Kidney epithelial cell (primary cell): ENCODE measurements around the gene NEK11. TPM values are rescaled to one million over a fixed set of nuclear protein-coding genes. Genes with fewer than 3 reads are reported as not detected.

Experiments used
- DNase-seq: peaks from one replicate; pipeline ENCODE4 v3.0.0-alpha.2; 2010; ENCODE audit warnings: low read depth
- H3K27me3 ChIP-seq: 2 replicates; pipeline ENCODE4 v1.6.0; 2011; ENCODE audit warnings: low read length; ENCODE audit not compliant: control insufficient read depth, insufficient read depth
- H3K36me3 ChIP-seq: 2 replicates; pipeline ENCODE4 v1.5.1; 2011; ENCODE audit warnings: low read length; ENCODE audit not compliant: control insufficient read depth, insufficient read depth
- H3K4me3 ChIP-seq: 2 replicates; pipeline ENCODE4 v1.5.1; 2011; ENCODE audit warnings: low read depth, mild to moderate bottlenecking, control low read depth, low read length
- CTCF ChIP-seq: IDR thresholded peaks from 2 replicates; pipeline ENCODE4 v1.5.1; 2011; ENCODE audit warnings: mild to moderate bottlenecking, moderate library complexity, low read length, control low read depth, inconsistent platforms; ENCODE audit not compliant: insufficient read depth, poor library complexity, severe bottlenecking
- total RNA-seq: library from RNA; depleted of rRNA; stranded (reverse); fragments of >200 nt; gene quantifications from 2 replicates; pipeline ENCODE4 v1.2.3, GENCODE V29; 2015

The NEK11 gene
- total RNA-seq, 1 donor from 2014 or later = 7.6 TPM

DNA sequence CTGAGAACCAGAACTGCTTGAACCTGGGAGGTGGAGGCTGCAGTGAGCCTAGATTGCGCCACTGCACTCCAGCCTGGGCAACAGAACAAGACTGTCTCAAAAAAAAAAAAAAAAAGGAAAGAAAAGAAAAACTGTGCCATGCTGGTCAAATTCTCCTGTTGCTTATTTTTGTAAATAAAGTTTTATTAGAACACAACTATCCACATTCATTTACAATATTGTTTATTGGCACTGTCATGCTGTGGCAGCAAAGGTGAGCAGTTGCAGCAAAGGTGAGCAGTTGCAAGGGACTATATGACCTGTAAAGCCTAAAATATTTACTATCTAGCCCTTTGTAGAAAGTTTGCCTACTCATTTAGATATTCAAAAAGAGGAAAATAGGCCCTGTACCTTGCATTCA is 18.4 kb upstream of the NEK11 start:
- Histone ChIP-seq H3K36me3 (no peaks in the 10 kb centered on the region), H3K27me3 (no peaks in the 10 kb centered on the region), H3K4me3 (no peak overlapping the region)
- DNase-seq = no peak
- TF ChIP-seq CTCF = no peak

GRCh38 chr3:131009698-131010097 is 17.0 kb upstream of the NEK11 start:
- DNase-seq = no peak
- no peak overlapping the region for H3K4me3 ChIP-seq
- no peaks in the 10 kb centered on the region for H3K27me3 ChIP-seq
- no peak for TF ChIP-seq CTCF
- H3K36me3 ChIP-seq = no peaks in the 10 kb centered on the region

DNA sequence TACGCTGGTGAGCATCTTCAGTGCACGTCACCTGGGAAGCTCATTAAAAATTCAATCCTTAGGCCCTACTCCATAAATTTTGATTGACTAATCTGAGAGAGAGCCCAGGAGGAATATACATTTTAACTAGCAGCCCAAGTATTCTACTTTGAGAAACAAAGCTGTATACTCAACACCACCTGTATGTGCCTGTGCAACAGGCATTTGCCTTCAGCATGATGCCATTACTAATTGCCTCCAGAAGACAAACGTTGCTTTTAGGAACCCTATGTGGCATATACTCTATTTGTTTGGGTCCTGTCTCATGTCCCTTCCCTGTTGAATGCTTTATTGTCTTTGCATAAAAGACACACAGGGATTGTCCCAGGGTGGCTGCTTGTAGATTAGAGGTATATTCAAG is 7.7 kb upstream of the NEK11 start:
- no peak for TF ChIP-seq CTCF
- no peak for DNase-seq
- Histone ChIP-seq H3K27me3 (no peaks in the 10 kb centered on the region), H3K4me3 (no peak overlapping the region), H3K36me3 (no peaks in the 10 kb centered on the region)

DNA sequence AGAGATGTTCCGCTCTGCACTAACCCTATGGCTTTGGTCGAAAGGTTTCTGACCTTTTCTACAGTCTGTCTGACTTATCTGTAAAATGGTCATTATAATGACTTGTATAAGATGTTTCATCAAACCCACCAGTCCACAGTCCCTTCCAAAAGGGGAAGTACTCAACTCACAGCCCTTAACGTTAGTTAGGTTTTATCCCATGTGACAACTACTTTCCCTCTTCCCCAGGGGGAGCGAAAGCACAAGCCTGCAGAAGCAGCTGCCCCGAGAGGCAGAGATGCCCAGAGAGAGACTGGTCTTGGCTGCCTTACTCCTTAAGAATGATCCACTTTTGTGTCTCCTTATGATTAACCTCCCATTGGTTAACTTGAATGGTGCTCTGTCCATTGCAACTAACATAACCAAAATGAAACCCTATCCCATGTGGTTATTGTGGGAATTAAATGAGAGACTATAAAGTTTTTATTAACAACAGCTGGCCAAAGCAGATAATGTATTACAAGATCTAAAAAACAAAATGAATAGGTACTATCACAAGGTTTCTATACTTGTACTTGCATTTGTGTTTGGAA is 6.5 kb upstream of the NEK11 start:
- H3K36me3 ChIP-seq = no peaks in the 10 kb centered on the region
- H3K4me3 ChIP-seq = no peak overlapping the region
- no peaks in the 10 kb centered on the region for H3K27me3 ChIP-seq
- TF ChIP-seq CTCF = no peak
- no peak for DNase-seq

DNA sequence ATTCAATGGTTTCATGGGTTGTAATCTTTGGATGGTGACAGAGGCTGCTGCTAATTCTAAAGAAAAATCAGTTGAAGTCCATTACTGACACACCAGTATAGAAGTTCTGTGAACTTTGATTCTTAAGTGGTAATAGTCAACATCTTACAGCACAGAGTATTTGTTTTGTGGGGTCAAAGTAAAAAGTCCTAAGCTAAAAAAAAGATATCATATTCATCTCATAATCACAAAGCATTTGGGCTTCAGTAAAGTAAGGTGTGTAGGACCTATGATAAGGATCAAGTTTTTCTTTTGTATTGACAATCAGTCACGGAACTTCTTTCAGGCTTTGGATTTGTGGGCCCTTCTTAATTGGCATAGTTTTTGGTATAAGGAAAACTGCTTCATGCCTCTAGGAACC is 1.1 kb upstream of the NEK11 start:
- no peak for TF ChIP-seq CTCF
- Histone ChIP-seq H3K36me3 (no peaks in the 10 kb centered on the region), H3K4me3 (no peak overlapping the region), H3K27me3 (no peaks in the 10 kb centered on the region)
- DNase-seq = no peak

DNA sequence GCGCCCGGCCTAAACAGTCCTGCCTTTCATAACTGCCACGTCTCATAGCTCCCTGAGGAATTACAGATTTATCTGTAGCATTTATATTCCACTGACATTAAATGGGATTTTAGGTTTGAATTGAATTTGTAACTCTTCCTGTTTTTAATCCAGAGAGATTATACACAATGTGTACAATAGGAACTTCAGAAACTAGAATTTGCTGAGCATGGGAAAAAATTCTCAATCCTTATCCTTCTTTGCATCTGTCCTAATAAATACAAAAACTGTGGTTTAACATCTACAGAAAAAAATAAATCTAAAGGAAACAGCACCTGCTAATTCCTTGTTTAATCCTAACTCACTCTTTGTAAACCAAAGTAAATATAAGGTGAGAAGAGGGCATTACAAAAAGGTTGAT is 2.2 kb downstream of the NEK11 start:
- Histone ChIP-seq H3K4me3 (no peak overlapping the region), H3K27me3 (no peaks in the 10 kb centered on the region), H3K36me3 (no peaks in the 10 kb centered on the region)
- no peak for DNase-seq
- TF ChIP-seq CTCF = no peak
